GM23338 (cell line): ENCODE data around the gene GRIA4. TPM values are rescaled to one million over a fixed set of nuclear protein-coding genes. Genes with fewer than 3 reads are reported as not detected.

ENCODE experiments used
- ATAC-seq: fragments of 200-7000 bp; cut with Tn5 transposase; 3 replicates; pipeline ENCODE4 v1.9.1; 2020
- DNase-seq: peaks from one replicate; pipeline ENCODE4 v3.0.0-alpha.2; 2015; ENCODE audit warnings: low spot score
- H2AFZ ChIP-seq: fragments of 200-600 bp; sonication (generic); 2 replicates; pipeline ENCODE4 v1.8.0; 2016; ENCODE audit warnings: antibody characterized with exemption, mild to moderate bottlenecking, moderate library complexity
- H3F3A ChIP-seq: fragments of 200-600 bp; sonication (generic); replicated peaks from 2 replicates; pipeline ENCODE4 v1.8.0; 2017; ENCODE audit warnings: antibody characterized with exemption, mixed run types, low read depth
- H3K27ac ChIP-seq: fragments of 200-600 bp; sonication (generic); 2 replicates; pipeline ENCODE4 v1.6.1; 2016; ENCODE audit warnings: low read depth
- H3K27me3 ChIP-seq: fragments of 200-600 bp; sonication (generic); 2 replicates; pipeline ENCODE4 v1.8.0; 2016; ENCODE audit warnings: mild to moderate bottlenecking, mixed run types, moderate library complexity; ENCODE audit not compliant: insufficient read depth
- H3K36me3 ChIP-seq: fragments of 200-600 bp; sonication (generic); 2 replicates; pipeline ENCODE4 v1.8.0; 2016; ENCODE audit warnings: mild to moderate bottlenecking; ENCODE audit not compliant: insufficient read depth
- H3K4me1 ChIP-seq: fragments of 200-600 bp; sonication (generic); 2 replicates; pipeline ENCODE4 v1.8.0; 2016; ENCODE audit warnings: mild to moderate bottlenecking, moderate library complexity; ENCODE audit not compliant: insufficient read depth
- H3K4me2 ChIP-seq: fragments of 200-600 bp; sonication (generic); 2 replicates; pipeline ENCODE4 v1.7.1; 2017; ENCODE audit warnings: mixed run types
- H3K4me3 ChIP-seq: fragments of 200-600 bp; sonication (generic); 2 replicates; pipeline ENCODE4 v1.6.1; 2016; ENCODE audit warnings: mixed run types
- H3K79me2 ChIP-seq: fragments of 200-600 bp; sonication (generic); replicated peaks from 2 replicates; pipeline ENCODE4 v1.8.0; 2017; ENCODE audit warnings: mild to moderate bottlenecking; ENCODE audit not compliant: insufficient read depth
- H3K9me2 ChIP-seq: fragments of 200-600 bp; sonication (generic); 2 replicates; pipeline ENCODE4 v1.8.0; 2017; ENCODE audit not compliant: insufficient read depth
- H4K20me1 ChIP-seq: fragments of 200-600 bp; sonication (generic); replicated peaks from 2 replicates; pipeline ENCODE4 v1.8.0; 2017; ENCODE audit warnings: mild to moderate bottlenecking; ENCODE audit not compliant: insufficient read depth
- H3K27ac Mint-ChIP-seq: 2 replicates; pipeline ENCODE4 v1.8.0; 2020; ENCODE audit warnings: inconsistent platforms, mild to moderate bottlenecking, moderate library complexity, mixed read lengths
- H3K27me3 Mint-ChIP-seq: 3 replicates; pipeline ENCODE4 v1.8.0; 2022; ENCODE audit warnings: low read depth, mild to moderate bottlenecking, moderate library complexity, mixed read lengths, inconsistent platforms; ENCODE audit not compliant: insufficient read depth, poor library complexity
- H3K36me3 Mint-ChIP-seq: 3 replicates; pipeline ENCODE4 v1.8.0; 2021; ENCODE audit warnings: low read depth, mild to moderate bottlenecking, inconsistent platforms, moderate library complexity, mixed read lengths
- H3K4me1 Mint-ChIP-seq: 3 replicates; pipeline ENCODE4 v1.8.0; 2020; ENCODE audit warnings: mild to moderate bottlenecking, inconsistent platforms, mixed read lengths
- H3K4me3 Mint-ChIP-seq: 3 replicates; pipeline ENCODE4 v1.8.0; 2021; ENCODE audit warnings: moderate library complexity, mild to moderate bottlenecking, inconsistent platforms, mixed read lengths
- H3K9me3 Mint-ChIP-seq: 3 replicates; pipeline ENCODE4 v1.8.0; 2020; ENCODE audit warnings: moderate library complexity, mild to moderate bottlenecking, inconsistent platforms, mixed read lengths
- ETS1 ChIP-seq: IDR thresholded peaks from 2 replicates; pipeline ENCODE4 v1.6.1; 2016; ENCODE audit warnings: antibody characterized with exemption
- POLR2AphosphoS5 ChIP-seq: IDR thresholded peaks from 2 replicates; pipeline ENCODE4 v1.6.1; 2016; ENCODE audit warnings: antibody characterized with exemption, low read depth
- STAT1 ChIP-seq: IDR thresholded peaks from one replicate; pipeline ENCODE4 v1.6.1; 2016; ENCODE audit warnings: antibody characterized with exemption; ENCODE audit not compliant: unreplicated experiment
- polyA plus RNA-seq: library from polyadenylated mRNA; unstranded; fragments of >200 nt; fragmentation: Nextera tagmentation; extraction: Ambion mirVana; gene quantifications from 2 replicates; pipeline ENCODE4 v1.2.1, GENCODE V29; 2016
- total RNA-seq: library from RNA; depleted of rRNA; stranded (reverse); fragments of >200 nt; shearing (Covaris generic); gene quantifications from 2 replicates; pipeline ENCODE4 v1.2.3, GENCODE V29; 2014
- TF ChIP-seq, protein P1 (sequence below), 2 experiments: fragments of 200-600 bp in 1 of 2; sonication (generic) in 1 of 2; conservative IDR thresholded peaks; 2 replicates each; pipeline versions ENCODE4 v1.5.1 to v1.6.1; 2016 to 2017; ENCODE audit warnings: antibody characterized with exemption in 2 of 2, low read depth in 2 of 2, mild to moderate bottlenecking in 2 of 2, moderate library complexity in 1 of 2
- TF ChIP-seq, protein P2 (sequence below): IDR thresholded peaks from one replicate; pipeline ENCODE4 v1.6.1; 2018; ENCODE audit warnings: antibody characterized with exemption; ENCODE audit not compliant: unreplicated experiment

The GRIA4 gene
- total and polyA plus RNA-seq, 2 experiments from 2014 or later, result 17.8 to 71.1 TPM

DNA sequence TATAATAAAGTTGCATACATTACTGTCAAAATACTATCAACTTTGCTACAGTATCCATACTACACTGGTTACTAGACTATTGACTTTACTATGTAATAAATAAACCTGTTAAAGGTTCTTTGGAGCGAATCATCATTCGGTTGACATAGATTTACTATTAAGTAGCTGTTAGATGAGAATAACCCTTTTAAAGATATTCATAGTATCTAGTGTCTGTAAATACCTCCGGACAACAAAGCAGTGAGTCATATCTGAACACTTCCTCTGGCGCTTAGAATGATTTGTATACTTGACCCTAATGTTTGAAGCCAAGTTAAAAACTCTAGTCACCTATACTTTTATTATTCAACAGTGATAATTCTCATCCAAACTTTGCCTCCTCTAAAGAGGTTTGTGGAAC is 327.5 kb downstream of the GRIA4 start:
- Histone ChIP-seq H3K79me2 (no peaks in the 10 kb centered on the region), H3F3A (no peaks in the 10 kb centered on the region), H3K36me3 (no peaks in the 10 kb centered on the region), H2AFZ (no peak overlapping the region), H3K27me3 (no peaks in the 10 kb centered on the region), H3K4me3 (no peak overlapping the region), H4K20me1 (no peaks in the 10 kb centered on the region), H3K27ac (no peak overlapping the region), H3K4me2 (peak overlapping the region; percentile 29; the same call in 1 of the 2 replicates), H3K4me1 (peaks cover 35% of the 10 kb centered on the region), H3K9me2 (no peaks in the 10 kb centered on the region)
- ATAC-seq, result no peak
- DNase-seq, result no peak
- Mint-ChIP-seq H3K27me3 (no peaks in the 10 kb centered on the region), H3K36me3 (no peaks in the 10 kb centered on the region), H3K27ac (peak overlapping the region; percentile 68; the same call in 1 of the 2 replicates), H3K4me1 (peaks cover 34% of the 10 kb centered on the region), H3K4me3 (no peak overlapping the region), H3K9me3 (no peaks in the 10 kb centered on the region)
- TF ChIP-seq POLR2AphosphoS5 (no peak), STAT1 (no peak)

GRCh38 chr11:105937738-105938137 is 327.9 kb downstream of the GRIA4 start:
- peaks cover 35% of the 10 kb centered on the region for H3K4me1 ChIP-seq
- H3K27me3 ChIP-seq, result no peaks in the 10 kb centered on the region
- H3K36me3 ChIP-seq, result no peaks in the 10 kb centered on the region
- H3F3A ChIP-seq, result no peaks in the 10 kb centered on the region
- H3K9me3 Mint-ChIP-seq, result no peaks in the 10 kb centered on the region
- H3K9me2 ChIP-seq, result no peaks in the 10 kb centered on the region
- peak; percentile 50 for ATAC-seq
- no peak overlapping the region for H3K4me3 ChIP-seq
- H3K27ac Mint-ChIP-seq, result peak overlapping the region; percentile 68; the same call in 1 of the 2 replicates
- TF ChIP-seq ETS1, result no peak
- TF ChIP-seq, protein P1, sequence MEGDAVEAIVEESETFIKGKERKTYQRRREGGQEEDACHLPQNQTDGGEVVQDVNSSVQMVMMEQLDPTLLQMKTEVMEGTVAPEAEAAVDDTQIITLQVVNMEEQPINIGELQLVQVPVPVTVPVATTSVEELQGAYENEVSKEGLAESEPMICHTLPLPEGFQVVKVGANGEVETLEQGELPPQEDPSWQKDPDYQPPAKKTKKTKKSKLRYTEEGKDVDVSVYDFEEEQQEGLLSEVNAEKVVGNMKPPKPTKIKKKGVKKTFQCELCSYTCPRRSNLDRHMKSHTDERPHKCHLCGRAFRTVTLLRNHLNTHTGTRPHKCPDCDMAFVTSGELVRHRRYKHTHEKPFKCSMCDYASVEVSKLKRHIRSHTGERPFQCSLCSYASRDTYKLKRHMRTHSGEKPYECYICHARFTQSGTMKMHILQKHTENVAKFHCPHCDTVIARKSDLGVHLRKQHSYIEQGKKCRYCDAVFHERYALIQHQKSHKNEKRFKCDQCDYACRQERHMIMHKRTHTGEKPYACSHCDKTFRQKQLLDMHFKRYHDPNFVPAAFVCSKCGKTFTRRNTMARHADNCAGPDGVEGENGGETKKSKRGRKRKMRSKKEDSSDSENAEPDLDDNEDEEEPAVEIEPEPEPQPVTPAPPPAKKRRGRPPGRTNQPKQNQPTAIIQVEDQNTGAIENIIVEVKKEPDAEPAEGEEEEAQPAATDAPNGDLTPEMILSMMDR (conservative IDR thresholded peaks at IDR 0.05; ENCODE audit: low read depth in 2 of 2), result no peak
- H3K4me3 Mint-ChIP-seq, result no peak overlapping the region
- H3K27ac ChIP-seq, result no peak overlapping the region
- no peaks in the 10 kb centered on the region for H4K20me1 ChIP-seq
- H2AFZ ChIP-seq, result no peak overlapping the region
- H3K36me3 Mint-ChIP-seq, result no peaks in the 10 kb centered on the region
- no peaks in the 10 kb centered on the region for H3K27me3 Mint-ChIP-seq
- peak overlapping the region; percentile 29; the same call in 1 of the 2 replicates for H3K4me2 ChIP-seq
- H3K79me2 ChIP-seq, result no peaks in the 10 kb centered on the region
- peak; percentile 44 for DNase-seq
- H3K4me1 Mint-ChIP-seq, result peaks cover 34% of the 10 kb centered on the region

- Histone ChIP-seq H3K4me2 (no peak overlapping the region), H3K79me2 (no peaks in the 10 kb centered on the region), H3K4me1 (peaks cover 31% of the 10 kb centered on the region), H3K36me3 (no peaks in the 10 kb centered on the region), H2AFZ (no peak overlapping the region), H3K27ac (no peak overlapping the region), H3K4me3 (no peak overlapping the region), H3K27me3 (no peaks in the 10 kb centered on the region), H4K20me1 (no peaks in the 10 kb centered on the region), H3K9me2 (no peaks in the 10 kb centered on the region), H3F3A (no peaks in the 10 kb centered on the region)
- H3K27ac Mint-ChIP-seq, result no peak overlapping the region
- H3K36me3 Mint-ChIP-seq, result no peaks in the 10 kb centered on the region
- H3K27me3 Mint-ChIP-seq, result peaks cover 2% of the 10 kb centered on the region
- H3K9me3 Mint-ChIP-seq, result no peaks in the 10 kb centered on the region
- ATAC-seq (no peak), DNase-seq (no peak)
- peaks cover 26% of the 10 kb centered on the region for H3K4me1 Mint-ChIP-seq
- H3K4me3 Mint-ChIP-seq, result no peak overlapping the region
- no peak for TF ChIP-seq ETS1
- TF ChIP-seq STAT1, result no peak
- TF ChIP-seq, protein P2, sequence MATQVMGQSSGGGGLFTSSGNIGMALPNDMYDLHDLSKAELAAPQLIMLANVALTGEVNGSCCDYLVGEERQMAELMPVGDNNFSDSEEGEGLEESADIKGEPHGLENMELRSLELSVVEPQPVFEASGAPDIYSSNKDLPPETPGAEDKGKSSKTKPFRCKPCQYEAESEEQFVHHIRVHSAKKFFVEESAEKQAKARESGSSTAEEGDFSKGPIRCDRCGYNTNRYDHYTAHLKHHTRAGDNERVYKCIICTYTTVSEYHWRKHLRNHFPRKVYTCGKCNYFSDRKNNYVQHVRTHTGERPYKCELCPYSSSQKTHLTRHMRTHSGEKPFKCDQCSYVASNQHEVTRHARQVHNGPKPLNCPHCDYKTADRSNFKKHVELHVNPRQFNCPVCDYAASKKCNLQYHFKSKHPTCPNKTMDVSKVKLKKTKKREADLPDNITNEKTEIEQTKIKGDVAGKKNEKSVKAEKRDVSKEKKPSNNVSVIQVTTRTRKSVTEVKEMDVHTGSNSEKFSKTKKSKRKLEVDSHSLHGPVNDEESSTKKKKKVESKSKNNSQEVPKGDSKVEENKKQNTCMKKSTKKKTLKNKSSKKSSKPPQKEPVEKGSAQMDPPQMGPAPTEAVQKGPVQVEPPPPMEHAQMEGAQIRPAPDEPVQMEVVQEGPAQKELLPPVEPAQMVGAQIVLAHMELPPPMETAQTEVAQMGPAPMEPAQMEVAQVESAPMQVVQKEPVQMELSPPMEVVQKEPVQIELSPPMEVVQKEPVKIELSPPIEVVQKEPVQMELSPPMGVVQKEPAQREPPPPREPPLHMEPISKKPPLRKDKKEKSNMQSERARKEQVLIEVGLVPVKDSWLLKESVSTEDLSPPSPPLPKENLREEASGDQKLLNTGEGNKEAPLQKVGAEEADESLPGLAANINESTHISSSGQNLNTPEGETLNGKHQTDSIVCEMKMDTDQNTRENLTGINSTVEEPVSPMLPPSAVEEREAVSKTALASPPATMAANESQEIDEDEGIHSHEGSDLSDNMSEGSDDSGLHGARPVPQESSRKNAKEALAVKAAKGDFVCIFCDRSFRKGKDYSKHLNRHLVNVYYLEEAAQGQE, result no peak
Observed at GRCh38 chr11:105942921-105943320, 333.0 kb downstream of the GRIA4 start.
